MM.1S (cell line): ENCODE data around the gene PSMD1.

ENCODE experiments used
- EZH2 ChIP-seq: fragments of 300-600 bp; sonication (generic); optimal IDR thresholded peaks from 2 replicates; pipeline ENCODE3; 2017; ENCODE audit warnings: low read depth, mild to moderate bottlenecking, antibody characterized with exemption, low read length, mixed read lengths
- TF ChIP-seq, protein P1 (sequence below): fragments of 300-600 bp; sonication (generic); IDR thresholded peaks from 2 replicates; pipeline ENCODE4 v1.5.1; 2016; ENCODE audit warnings: antibody characterized with exemption, low read length, mixed read lengths

GRCh38 chr2:231197706-231198290, 141.1 kb downstream of the PSMD1 start:
- TF ChIP-seq, protein P1, sequence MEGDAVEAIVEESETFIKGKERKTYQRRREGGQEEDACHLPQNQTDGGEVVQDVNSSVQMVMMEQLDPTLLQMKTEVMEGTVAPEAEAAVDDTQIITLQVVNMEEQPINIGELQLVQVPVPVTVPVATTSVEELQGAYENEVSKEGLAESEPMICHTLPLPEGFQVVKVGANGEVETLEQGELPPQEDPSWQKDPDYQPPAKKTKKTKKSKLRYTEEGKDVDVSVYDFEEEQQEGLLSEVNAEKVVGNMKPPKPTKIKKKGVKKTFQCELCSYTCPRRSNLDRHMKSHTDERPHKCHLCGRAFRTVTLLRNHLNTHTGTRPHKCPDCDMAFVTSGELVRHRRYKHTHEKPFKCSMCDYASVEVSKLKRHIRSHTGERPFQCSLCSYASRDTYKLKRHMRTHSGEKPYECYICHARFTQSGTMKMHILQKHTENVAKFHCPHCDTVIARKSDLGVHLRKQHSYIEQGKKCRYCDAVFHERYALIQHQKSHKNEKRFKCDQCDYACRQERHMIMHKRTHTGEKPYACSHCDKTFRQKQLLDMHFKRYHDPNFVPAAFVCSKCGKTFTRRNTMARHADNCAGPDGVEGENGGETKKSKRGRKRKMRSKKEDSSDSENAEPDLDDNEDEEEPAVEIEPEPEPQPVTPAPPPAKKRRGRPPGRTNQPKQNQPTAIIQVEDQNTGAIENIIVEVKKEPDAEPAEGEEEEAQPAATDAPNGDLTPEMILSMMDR: no peak
- no peak for TF ChIP-seq EZH2
